ENCODE measurements around the gene IGF2. TPM values are rescaled to one million over a fixed set of nuclear protein-coding genes. Genes with fewer than 3 reads are reported as not detected.

IGF2 gene
- total and polyA plus RNA-seq, 2 of the 8 experiments (the other 6 are each of a cell fraction or from before 2014, with no cell fraction given) = 0.74 to 1.5 TPM

GRCh38 chr11:2121227-2122130 lies 17.7 kb downstream of the IGF2 start (continued):
- no peak for TF ChIP-seq POU5F1 (IDR thresholded peaks at IDR 0.05; ENCODE audit: low read depth, low read length)

Measured in H1 (cell line).